G401.6 (cell line): ENCODE results near the gene SYK.
"Not testable (repeated sequence)": the region's sequence is repeated elsewhere in the genome, so short reads cannot be mapped to it uniquely, and the experiment has no call there.

Experiments
- FAIRE-seq: peaks from 2 replicates; lab custom pipeline; 2012; peaks lifted over from hg19 to GRCh38; lab: Jason Lieb, UNC

Gene SYK

DNA sequence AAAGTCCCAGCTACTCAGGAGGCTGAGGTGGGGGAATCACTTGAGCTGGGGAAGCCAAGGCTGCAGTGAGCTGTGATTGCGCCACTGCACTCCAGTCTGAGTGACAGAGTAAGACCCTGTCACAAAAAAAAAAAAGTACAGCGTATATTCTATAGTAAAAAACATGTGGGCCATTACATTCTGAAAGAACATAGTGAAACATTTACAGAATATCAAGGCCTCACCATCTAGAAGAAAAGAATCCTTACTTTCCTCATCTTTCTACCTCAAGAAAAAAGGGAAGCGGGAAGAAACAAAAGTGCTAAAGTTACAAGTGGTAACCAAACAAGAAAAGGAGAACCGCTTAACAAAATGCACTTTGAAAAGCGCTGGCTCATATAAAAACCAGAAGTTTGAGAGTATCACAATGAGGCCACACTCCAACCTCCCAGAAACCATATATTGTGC is 5.7 kb upstream of the SYK start:
- FAIRE-seq, result no peak

GRCh38 chr9:90799271-90799852 is 2.3 kb upstream of the SYK start:
- FAIRE-seq, result no peak

- FAIRE-seq, result no peak
Observed at GRCh38 chr9:90801973-90802322, 329 bp downstream of the SYK start.

GRCh38 chr9:90802386-90802985 is 867 bp downstream of the SYK start:
- FAIRE-seq, result no peak

DNA sequence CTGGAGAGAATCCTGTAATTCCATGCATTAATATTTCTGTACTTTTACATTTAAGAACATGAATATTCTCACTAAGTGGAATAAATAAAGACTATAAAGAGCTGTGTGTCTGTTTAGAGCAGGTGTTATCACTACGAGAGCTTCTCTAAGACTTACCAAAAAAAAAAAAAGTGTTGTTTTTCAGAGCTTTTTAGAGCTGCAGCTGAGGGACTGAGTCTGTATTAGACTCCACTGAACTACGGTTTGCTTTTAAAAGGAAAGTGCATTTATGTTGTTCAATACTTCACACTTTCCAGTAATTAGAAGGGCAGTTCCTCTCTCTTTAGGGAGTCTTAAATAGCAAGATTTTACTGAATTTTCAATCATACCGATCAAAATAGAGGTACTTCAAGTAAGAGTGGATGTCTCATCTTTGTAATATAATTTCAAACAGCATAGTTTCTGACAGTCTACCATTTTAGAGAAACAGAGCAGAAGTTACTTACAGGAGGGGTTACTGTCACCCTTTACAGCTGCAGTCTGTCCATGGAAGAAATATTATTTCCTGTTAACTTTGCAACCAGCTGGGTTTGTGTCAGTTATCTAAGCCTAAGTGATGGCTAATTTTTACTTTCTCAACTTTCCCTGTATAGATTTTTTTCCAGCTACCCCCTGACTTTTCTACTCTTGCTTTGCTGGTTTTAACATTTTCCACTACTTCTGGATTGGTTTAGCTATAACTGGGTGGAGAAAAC is 2.4 kb downstream of the SYK start:
- FAIRE-seq, result no peak

- no peak for FAIRE-seq
Observed at GRCh38 chr9:90805006-90805996, 3.7 kb downstream of the SYK start.

GRCh38 chr9:90807006-90807405 is 5.4 kb downstream of the SYK start:
- no peak for FAIRE-seq

- no peak for FAIRE-seq
Observed at GRCh38 chr9:90808398-90808797, 6.8 kb downstream of the SYK start.

GRCh38 chr9:90808890-90809685 is 7.5 kb downstream of the SYK start:
- FAIRE-seq, result no peak

DNA sequence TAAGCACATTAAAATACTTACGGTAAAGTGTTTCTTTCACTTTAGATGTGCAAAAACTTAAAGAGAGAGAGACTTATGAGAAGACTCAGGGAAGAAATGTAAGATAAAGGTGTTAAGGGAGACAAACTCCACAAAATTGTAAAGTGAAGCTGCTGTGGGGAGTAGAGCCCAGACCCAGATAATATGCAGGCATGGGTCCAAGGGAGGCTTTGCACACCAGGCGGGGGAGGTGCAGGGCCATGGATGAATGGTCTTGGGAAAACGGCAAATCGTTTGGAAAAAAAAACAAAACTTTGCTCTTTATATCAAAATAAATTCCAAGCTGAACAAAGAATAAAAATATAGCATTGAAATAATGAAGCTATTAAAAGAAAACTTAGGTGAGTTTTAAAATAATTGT is 9.1 kb downstream of the SYK start:
- no peak for FAIRE-seq

- FAIRE-seq, result no peak
Observed at GRCh38 chr9:90813046-90813445, 11.4 kb downstream of the SYK start.

- FAIRE-seq, result no peak
Observed at GRCh38 chr9:90813523-90813922, 11.9 kb downstream of the SYK start.

DNA sequence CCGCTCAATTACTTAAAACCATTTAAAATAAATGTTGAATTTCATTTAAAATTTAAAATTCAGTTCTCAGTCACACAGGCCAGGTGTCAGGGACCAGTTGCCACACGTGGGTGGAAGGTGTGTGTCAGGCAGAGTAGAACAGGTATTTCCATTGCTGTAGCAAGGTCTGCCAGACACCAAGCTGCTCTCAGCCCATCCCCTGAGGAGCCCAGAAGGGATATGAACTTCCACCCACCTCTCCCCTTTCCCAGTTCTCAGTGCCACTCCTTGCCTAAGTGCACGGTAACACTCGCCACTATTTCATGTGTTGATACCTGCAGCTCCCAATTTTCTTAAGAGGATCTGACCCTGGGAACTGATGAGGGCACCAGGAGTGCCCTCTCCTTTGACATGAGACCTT is 12.7 kb downstream of the SYK start:
- no peak for FAIRE-seq

DNA sequence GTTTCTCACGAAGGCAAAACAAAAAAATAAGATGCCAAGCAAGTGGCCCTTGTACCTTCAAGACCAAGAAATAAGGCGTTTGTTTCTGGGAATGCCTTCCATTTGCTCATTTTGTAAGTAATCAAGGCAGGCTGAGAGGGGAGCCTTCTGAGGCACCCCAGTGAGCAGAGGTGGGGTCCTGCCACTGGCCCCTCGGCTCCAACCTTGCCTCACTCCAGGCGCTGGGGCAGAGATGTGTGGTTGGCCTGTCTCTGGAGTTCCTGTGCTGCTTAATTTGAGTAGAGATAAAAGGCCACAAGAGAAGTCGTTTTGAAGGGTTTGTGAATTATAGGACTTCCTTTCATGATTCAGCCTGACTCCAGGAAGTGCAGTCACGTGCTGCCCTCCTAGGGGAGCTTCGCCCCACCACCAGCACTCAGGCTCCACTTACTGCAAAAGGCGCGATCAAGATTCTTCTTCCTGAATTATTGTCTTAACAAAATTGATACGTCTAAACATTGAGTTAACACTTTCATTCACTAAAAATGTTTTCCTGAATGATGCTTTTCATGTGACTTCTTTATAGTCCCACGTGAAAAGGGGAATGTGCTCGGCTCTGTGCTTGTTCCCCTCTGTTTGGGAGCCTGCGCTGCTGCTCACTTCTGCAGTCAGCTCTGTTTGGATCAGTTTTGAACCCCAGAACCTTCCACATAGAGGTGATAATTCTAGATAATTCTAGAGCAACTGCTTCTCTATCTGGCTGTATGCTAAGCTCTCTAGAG is 13.7 kb downstream of the SYK start:
- FAIRE-seq, result no peak

DNA sequence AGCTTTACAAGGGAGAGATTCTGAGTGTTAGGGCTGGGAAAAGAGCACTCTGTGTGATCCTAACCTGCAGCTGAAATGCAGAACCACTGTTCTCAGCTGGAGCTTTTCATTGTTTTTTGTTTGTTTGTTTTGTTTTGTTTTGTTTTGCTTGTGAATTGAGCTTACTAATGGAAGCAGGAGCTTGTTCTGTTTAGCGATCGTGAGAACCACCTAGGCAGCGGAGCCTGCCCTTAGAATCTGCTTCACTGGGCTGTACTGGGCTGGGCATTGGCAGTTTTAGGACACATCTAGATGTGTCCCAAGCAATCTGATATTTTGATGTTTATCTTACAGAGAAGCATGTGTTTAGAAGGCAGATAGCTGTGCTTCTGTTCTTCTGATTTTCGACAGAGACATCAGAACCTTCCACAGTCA is 14.3 kb downstream of the SYK start:
- no peak for FAIRE-seq

DNA sequence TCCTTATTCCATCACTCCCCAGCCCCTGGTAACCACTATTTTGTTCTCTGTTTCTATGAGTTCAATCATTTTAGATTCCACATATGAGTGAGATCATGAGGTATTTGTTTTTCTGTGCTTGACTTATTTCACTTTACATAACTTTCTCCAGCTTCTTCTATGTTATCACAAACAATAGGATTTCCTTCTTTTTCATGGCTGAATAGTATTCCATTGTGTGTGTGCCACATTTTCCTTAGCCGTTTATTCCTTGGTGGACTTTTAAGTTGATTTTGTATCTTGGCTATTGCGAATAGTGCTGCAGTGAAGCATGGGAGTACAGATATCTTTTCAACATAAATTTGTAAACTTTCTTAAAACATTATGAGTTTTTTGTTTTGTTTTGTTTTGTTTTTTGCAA is 15.1 kb downstream of the SYK start:
- no peak for FAIRE-seq

DNA sequence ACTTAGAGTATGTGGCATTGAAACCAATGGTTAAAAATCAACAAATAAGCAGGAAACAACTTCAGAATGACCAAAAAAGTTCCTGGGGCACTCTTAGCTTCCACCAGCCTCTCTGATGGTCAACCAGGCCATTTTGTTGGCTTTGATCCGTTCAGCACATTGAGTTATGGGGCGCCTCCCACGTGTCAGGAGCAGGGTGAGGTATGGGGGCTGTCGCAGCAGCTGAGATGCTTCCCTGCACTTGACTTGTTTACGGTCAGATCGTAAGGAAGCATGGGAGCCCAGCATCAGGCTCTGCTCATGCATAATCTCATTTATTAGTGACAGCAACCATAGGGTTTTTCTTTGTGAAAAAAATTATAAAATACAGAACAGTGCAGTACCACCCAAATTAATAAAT is 16.7 kb downstream of the SYK start:
- no peak for FAIRE-seq

GRCh38 chr9:90820406-90820805 is 18.8 kb downstream of the SYK start:
- not testable (repeated sequence) for FAIRE-seq

- not testable (repeated sequence) for FAIRE-seq
Observed at GRCh38 chr9:90821236-90821635, 19.6 kb downstream of the SYK start.

GRCh38 chr9:90821697-90822096 is 20.1 kb downstream of the SYK start:
- no peak for FAIRE-seq

GRCh38 chr9:90822866-90823265 is 21.2 kb downstream of the SYK start:
- FAIRE-seq, result no peak
